ENCODE data around the gene SLC25A25.
"Not testable (repeated sequence)": the region's sequence is repeated elsewhere in the genome, so short reads cannot be mapped to it uniquely, and the experiment has no call there.

- not testable (repeated sequence) for TF ChIP-seq CTCF, POLR2A (IDR thresholded peaks at IDR 0.05)
Measured at GRCh38 chr9:128071475-128071874, 3.4 kb downstream of the SLC25A25 start.

All from adrenal gland (tissue), 5 donors.